GM12878 (cell line): ENCODE measurements around the gene RANGRF. TPM values are rescaled to one million over a fixed set of nuclear protein-coding genes. Genes with fewer than 3 reads are reported as not detected.

Experiments used
- polyA plus RNA-seq, 11 experiments: library from polyadenylated mRNA; depleted of rRNA in 4 of 11; unstranded in 6 of 11; stranded (reverse) in 5 of 11; fragments of >200 nt; fragmentation: Nextera tagmentation in 4 of 11; fragmentation: Illumina TruSeq in 1 of 11; extraction: Ambion mirVana in 4 of 11; extraction: Trizol in 1 of 11; gene quantifications; 1 replicate in 1 of 11; 2 replicates in 10 of 11; pipeline versions ENCODE4 v1.2.1 to v1.2.3, GENCODE V29; 2011 to 2016; ENCODE audit warnings: inconsistent platforms in 2 of 11, missing spikeins in 2 of 11, low read depth in 1 of 11
- small RNA-seq: library from RNA; depleted of rRNA; stranded (forward); fragments of <200 nt; gene quantifications from one replicate; pipeline ENCODE3, GENCODE V24; 2014
- total RNA-seq, 4 experiments: library from RNA; depleted of rRNA in 3 of 4; stranded (reverse); fragments of >200 nt in 3 of 4; fragmentation: Illumina TruSeq in 1 of 4; extraction: Trizol in 1 of 4; gene quantifications; 2 replicates each; pipeline versions ENCODE4 v1.2.1 to v1.2.3, GENCODE V29; 2013 to 2021

The RANGRF gene
- total and polyA plus RNA-seq, 10 of the 15 experiments (the other 5 are each of a cell fraction or from before 2014, with no cell fraction given) = 30.1 to 181 (median 61.4) TPM

Small RNAs within 50 kb of the gene (small RNA-seq; reads per million reads assigned to genes)
- not detected for gene RF00265

Other genes starting within 250 kb of the RANGRF start
Only the 7 nearest of the 17 such genes appear.
- gene AURKB, start 78.1 kb upstream of the RANGRF start, total RNA-seq (2014; rRNA removed) = 125 and 134 TPM in 2 replicates
- 101 and 109 TPM in 2 replicates for gene AURKB, start 78.1 kb upstream of the RANGRF start, total RNA-seq (2014; rRNA removed; fragmentation: Illumina TruSeq; extraction: Trizol)
- 140 and 141 TPM in 2 replicates for gene AURKB, start 78.1 kb upstream of the RANGRF start, total RNA-seq (2021)
- gene AURKB, start 78.1 kb upstream of the RANGRF start, polyA plus RNA-seq (2011; rRNA removed) = 24.7 and 52.7 TPM in 2 replicates
- gene AURKB, start 78.1 kb upstream of the RANGRF start, polyA plus RNA-seq (2014; fragmentation: Illumina TruSeq; extraction: Trizol) = 89.9 and 149 TPM in 2 replicates
- 100 to 1,000 TPM; 107 to 121 TPM for gene AURKB, start 78.1 kb upstream of the RANGRF start, polyA plus RNA-seq (2014; fragmentation: Nextera tagmentation; extraction: Ambion mirVana)
- 81.5 and 106 TPM in 2 replicates for gene AURKB, start 78.1 kb upstream of the RANGRF start, polyA plus RNA-seq (2014; rRNA removed)
- gene AURKB, start 78.1 kb upstream of the RANGRF start, polyA plus RNA-seq (2016; fragmentation: Nextera tagmentation; extraction: Ambion mirVana) = 100 to 1,000 TPM; 187 to 209 TPM
- 13.9 and 14.6 TPM in 2 replicates for gene CTC1, start 40.6 kb upstream of the RANGRF start, total RNA-seq (2014; rRNA removed)
- gene CTC1, start 40.6 kb upstream of the RANGRF start, total RNA-seq (2014; rRNA removed; fragmentation: Illumina TruSeq; extraction: Trizol) = 9.9 and 12.3 TPM in 2 replicates
- gene CTC1, start 40.6 kb upstream of the RANGRF start, total RNA-seq (2021) = 40.7 and 45.7 TPM in 2 replicates
- 16.9 and 26.5 TPM in 2 replicates for gene CTC1, start 40.6 kb upstream of the RANGRF start, polyA plus RNA-seq (2011; rRNA removed)
- gene CTC1, start 40.6 kb upstream of the RANGRF start, polyA plus RNA-seq (2014; fragmentation: Illumina TruSeq; extraction: Trizol) = 25.5 and 26.4 TPM in 2 replicates
- gene CTC1, start 40.6 kb upstream of the RANGRF start, polyA plus RNA-seq (2014; fragmentation: Nextera tagmentation; extraction: Ambion mirVana) = 1 to 10 TPM; 6.6 to 7.0 TPM
- 23.5 and 30.2 TPM in 2 replicates for gene CTC1, start 40.6 kb upstream of the RANGRF start, polyA plus RNA-seq (2014; rRNA removed)
- gene CTC1, start 40.6 kb upstream of the RANGRF start, polyA plus RNA-seq (2016; fragmentation: Nextera tagmentation; extraction: Ambion mirVana) = 10 to 100 TPM; 27.5 to 28.5 TPM
- gene PFAS, start 39.4 kb upstream of the RANGRF start, total RNA-seq (2014; rRNA removed) = 65.5 and 73.4 TPM in 2 replicates
- 25.8 and 30.3 TPM in 2 replicates for gene PFAS, start 39.4 kb upstream of the RANGRF start, total RNA-seq (2014; rRNA removed; fragmentation: Illumina TruSeq; extraction: Trizol)
- 113 and 122 TPM in 2 replicates for gene PFAS, start 39.4 kb upstream of the RANGRF start, total RNA-seq (2021)
- 18.8 and 42.4 TPM in 2 replicates for gene PFAS, start 39.4 kb upstream of the RANGRF start, polyA plus RNA-seq (2011; rRNA removed)
- 31.3 and 36.4 TPM in 2 replicates for gene PFAS, start 39.4 kb upstream of the RANGRF start, polyA plus RNA-seq (2014; fragmentation: Illumina TruSeq; extraction: Trizol)
- gene PFAS, start 39.4 kb upstream of the RANGRF start, polyA plus RNA-seq (2014; fragmentation: Nextera tagmentation; extraction: Ambion mirVana) = 10 to 100 TPM; 13.9 to 16.1 TPM
- gene PFAS, start 39.4 kb upstream of the RANGRF start, polyA plus RNA-seq (2014; rRNA removed) = 51.9 and 63.8 TPM in 2 replicates
- 10 to 100 TPM; 72.1 to 77.0 TPM for gene PFAS, start 39.4 kb upstream of the RANGRF start, polyA plus RNA-seq (2016; fragmentation: Nextera tagmentation; extraction: Ambion mirVana)
- 1.6 and 1.7 TPM in 2 replicates for gene SLC25A35, start 6.7 kb downstream of the RANGRF start, total RNA-seq (2014; rRNA removed)
- 1.1 and 1.5 TPM in 2 replicates for gene SLC25A35, start 6.7 kb downstream of the RANGRF start, total RNA-seq (2014; rRNA removed; fragmentation: Illumina TruSeq; extraction: Trizol)
- 3.4 and 4.7 TPM in 2 replicates for gene SLC25A35, start 6.7 kb downstream of the RANGRF start, total RNA-seq (2021)
- gene SLC25A35, start 6.7 kb downstream of the RANGRF start, polyA plus RNA-seq (2011; rRNA removed) = 0.91 and 2.0 TPM in 2 replicates
- gene SLC25A35, start 6.7 kb downstream of the RANGRF start, polyA plus RNA-seq (2014; fragmentation: Illumina TruSeq; extraction: Trizol) = 2.6 and 3.2 TPM in 2 replicates
- gene SLC25A35, start 6.7 kb downstream of the RANGRF start, polyA plus RNA-seq (2014; fragmentation: Nextera tagmentation; extraction: Ambion mirVana) = 1 to 10 TPM; 1.2 to 2.3 TPM
- 4.2 and 4.6 TPM in 2 replicates for gene SLC25A35, start 6.7 kb downstream of the RANGRF start, polyA plus RNA-seq (2014; rRNA removed)
- gene SLC25A35, start 6.7 kb downstream of the RANGRF start, polyA plus RNA-seq (2016; fragmentation: Nextera tagmentation; extraction: Ambion mirVana) = 1 to 10 TPM; 1.8 to 2.2 TPM
- gene ARHGEF15, start 21.6 kb downstream of the RANGRF start, total RNA-seq (2014; rRNA removed) = not detected in 2 replicates
- gene ARHGEF15, start 21.6 kb downstream of the RANGRF start, total RNA-seq (2014; rRNA removed; fragmentation: Illumina TruSeq; extraction: Trizol) = not detected in 2 replicates
- not detected in 2 replicates for gene ARHGEF15, start 21.6 kb downstream of the RANGRF start, total RNA-seq (2021)
- gene ARHGEF15, start 21.6 kb downstream of the RANGRF start, polyA plus RNA-seq (2011; rRNA removed) = not detected in 2 replicates
- gene ARHGEF15, start 21.6 kb downstream of the RANGRF start, polyA plus RNA-seq (2014; fragmentation: Illumina TruSeq; extraction: Trizol) = not detected in 2 replicates
- not detected for gene ARHGEF15, start 21.6 kb downstream of the RANGRF start, polyA plus RNA-seq (2014; fragmentation: Nextera tagmentation; extraction: Ambion mirVana)
- not detected in 2 replicates for gene ARHGEF15, start 21.6 kb downstream of the RANGRF start, polyA plus RNA-seq (2014; rRNA removed)
- gene ARHGEF15, start 21.6 kb downstream of the RANGRF start, polyA plus RNA-seq (2016; fragmentation: Nextera tagmentation; extraction: Ambion mirVana) = not detected
- gene ODF4, start 51.2 kb downstream of the RANGRF start, total RNA-seq (2014; rRNA removed) = not detected in 2 replicates
- gene ODF4, start 51.2 kb downstream of the RANGRF start, total RNA-seq (2014; rRNA removed; fragmentation: Illumina TruSeq; extraction: Trizol) = not detected in 2 replicates
- not detected in 2 replicates for gene ODF4, start 51.2 kb downstream of the RANGRF start, total RNA-seq (2021)
- gene ODF4, start 51.2 kb downstream of the RANGRF start, polyA plus RNA-seq (2011; rRNA removed) = not detected in 2 replicates
- gene ODF4, start 51.2 kb downstream of the RANGRF start, polyA plus RNA-seq (2014; fragmentation: Illumina TruSeq; extraction: Trizol) = not detected in 2 replicates
- not detected for gene ODF4, start 51.2 kb downstream of the RANGRF start, polyA plus RNA-seq (2014; fragmentation: Nextera tagmentation; extraction: Ambion mirVana)
- gene ODF4, start 51.2 kb downstream of the RANGRF start, polyA plus RNA-seq (2014; rRNA removed) = not detected in 2 replicates
- gene ODF4, start 51.2 kb downstream of the RANGRF start, polyA plus RNA-seq (2016; fragmentation: Nextera tagmentation; extraction: Ambion mirVana) = not detected
- 3,483 and 4,154 TPM in 2 replicates for gene RPL26, start 94.5 kb downstream of the RANGRF start, total RNA-seq (2014; rRNA removed)
- gene RPL26, start 94.5 kb downstream of the RANGRF start, total RNA-seq (2014; rRNA removed; fragmentation: Illumina TruSeq; extraction: Trizol) = 6,423 and 6,771 TPM in 2 replicates
- 3,090 and 3,251 TPM in 2 replicates for gene RPL26, start 94.5 kb downstream of the RANGRF start, total RNA-seq (2021)
- gene RPL26, start 94.5 kb downstream of the RANGRF start, polyA plus RNA-seq (2011; rRNA removed) = 6,707 and 9,146 TPM in 2 replicates
- gene RPL26, start 94.5 kb downstream of the RANGRF start, polyA plus RNA-seq (2014; fragmentation: Illumina TruSeq; extraction: Trizol) = 9,244 and 13,720 TPM in 2 replicates
- gene RPL26, start 94.5 kb downstream of the RANGRF start, polyA plus RNA-seq (2014; fragmentation: Nextera tagmentation; extraction: Ambion mirVana) = 1,000 to 10,000 TPM; 3,591 to 5,060 TPM
- 5,547 and 6,933 TPM in 2 replicates for gene RPL26, start 94.5 kb downstream of the RANGRF start, polyA plus RNA-seq (2014; rRNA removed)
- 1,000 to 10,000 TPM; 1,451 to 1,481 TPM for gene RPL26, start 94.5 kb downstream of the RANGRF start, polyA plus RNA-seq (2016; fragmentation: Nextera tagmentation; extraction: Ambion mirVana)